ENCODE results near the gene NR2F6.

- no peak for TF ChIP-seq CTCF (IDR thresholded peaks at IDR 0.05)
- TF ChIP-seq POLR2A (IDR thresholded peaks at IDR 0.05) = no peak
These were observed 13.5 kb downstream of the NR2F6 start for GRCh38 chr19:17232258-17232657.

All from lower leg skin (tissue), 3 donors.